H1 (cell line): ENCODE data around the gene STK40. TPM values are rescaled to one million over a fixed set of nuclear protein-coding genes. Genes with fewer than 3 reads are reported as not detected.

ENCODE experiments used
- CTCF ChIA-PET: fragments of 300-600 bp; sonication (Branson Sonifier 250); formaldehyde crosslinking; loops from one replicate; lab custom pipeline; 2021; ENCODE audit not compliant: partially characterized antibody; lab: Charles Lee
- POLR2A ChIA-PET: fragments of 300-600 bp; sonication (Branson Sonifier 250); formaldehyde crosslinking; loops from one replicate; lab custom pipeline; 2021; ENCODE audit warnings: inconsistent platforms; ENCODE audit not compliant: partially characterized antibody; lab: Charles Lee
- DNase-seq, 2 experiments: peaks; one replicate each; pipeline versions ENCODE4 v3.0.0 to v3.0.0-alpha.2; 2010 to 2022; ENCODE audit warnings: low spot score in 2 of 2, low read depth in 1 of 2, mixed read lengths in 1 of 2
- FAIRE-seq: peaks from 2 replicates; lab custom pipeline; 2011; peaks lifted over from hg19 to GRCh38; lab: Jason Lieb, UNC
- H2AFZ ChIP-seq: 2 replicates; pipeline ENCODE4 v1.8.1; 2012; ENCODE audit warnings: low read length, inconsistent platforms
- H2AK5ac ChIP-seq: 2 replicates; pipeline ENCODE4 v1.6.1; 2013; ENCODE audit warnings: low read depth, low read length
- H2BK120ac ChIP-seq: replicated peaks from 2 replicates; pipeline ENCODE3; 2013; ENCODE audit warnings: low read depth, low read length, inconsistent platforms
- H2BK12ac ChIP-seq: 2 replicates; pipeline ENCODE4 v1.6.1; 2013; ENCODE audit warnings: low read depth, low read length
- H2BK15ac ChIP-seq: 2 replicates; pipeline ENCODE4 v1.6.1; 2013; ENCODE audit warnings: low read length
- H2BK20ac ChIP-seq: 2 replicates; pipeline ENCODE4 v1.6.1; 2013; ENCODE audit warnings: low read length
- H2BK5ac ChIP-seq: 2 replicates; pipeline ENCODE4 v1.6.1; 2013; ENCODE audit warnings: low read depth, low read length
- H3K14ac ChIP-seq: 2 replicates; pipeline ENCODE4 v1.6.1; 2013; ENCODE audit warnings: inconsistent platforms; ENCODE audit not compliant: insufficient read length
- H3K18ac ChIP-seq: 2 replicates; pipeline ENCODE4 v1.6.1; 2013; ENCODE audit warnings: low read length; ENCODE audit errors: extremely low read depth
- H3K23ac ChIP-seq: 2 replicates; pipeline ENCODE4 v1.6.1; 2013; ENCODE audit warnings: inconsistent platforms; ENCODE audit not compliant: insufficient read length
- H3K23me2 ChIP-seq: 2 replicates; pipeline ENCODE4 v1.6.1; 2013; ENCODE audit warnings: low read depth, low read length
- H3K27ac ChIP-seq: 2 replicates; pipeline ENCODE4 v1.6.1; 2011; ENCODE audit warnings: low read depth, low read length, inconsistent platforms
- H3K27me3 ChIP-seq, 4 experiments: replicated peaks in 1 of 4; 1 replicate in 1 of 4; 2 replicates in 3 of 4; pipeline versions ENCODE4 v1.6.1 to v1.8.1; 2011 to 2013; ENCODE audit warnings: low read length in 3 of 4, mild to moderate bottlenecking in 3 of 4, inconsistent platforms in 2 of 4, mixed read lengths in 2 of 4, moderate library complexity in 1 of 4; ENCODE audit not compliant: control insufficient read depth in 3 of 4, insufficient read depth in 3 of 4; ENCODE audit errors: extremely low read depth in 1 of 4
- H3K36me3 ChIP-seq, 4 experiments: 2 replicates each; pipeline versions ENCODE4 v1.6.1 to v1.8.1; 2011 to 2013; ENCODE audit warnings: mild to moderate bottlenecking in 4 of 4, low read length in 3 of 4, moderate library complexity in 2 of 4, control low read depth in 1 of 4, inconsistent platforms in 1 of 4; ENCODE audit not compliant: insufficient read depth in 4 of 4, control insufficient read depth in 2 of 4
- H3K4ac ChIP-seq: replicated peaks from 2 replicates; pipeline ENCODE3; 2013; ENCODE audit warnings: low read length, low read depth, mixed read lengths, inconsistent platforms; ENCODE audit not compliant: insufficient read length
- H3K4me1 ChIP-seq, 4 experiments: replicated peaks in 1 of 4; 1 replicate in 1 of 4; 2 replicates in 3 of 4; pipeline versions ENCODE4 v1.6.1 to v1.8.1; 2011 to 2013; ENCODE audit warnings: low read length in 3 of 4, inconsistent platforms in 2 of 4, mixed read lengths in 1 of 4; ENCODE audit not compliant: insufficient read depth in 4 of 4, control insufficient read depth in 3 of 4
- H3K4me2 ChIP-seq, 2 experiments: 2 replicates each; pipeline versions ENCODE4 v1.6.1 to v1.8.1; 2011 to 2013; ENCODE audit warnings: low read depth in 2 of 2, low read length in 2 of 2, control low read depth in 1 of 2, inconsistent platforms in 1 of 2, mild to moderate bottlenecking in 1 of 2; ENCODE audit not compliant: insufficient read depth in 1 of 2
- H3K4me3 ChIP-seq, 4 experiments: fragments of 200-600, 300-600 bp in 1 of 4; sonication (generic), shearing (Covaris generic), sonication (Bioruptor Twin) in 1 of 4; 2 replicates each; pipeline versions ENCODE4 v1.5.1 to v1.8.1; 2011 to 2016; ENCODE audit warnings: low read length in 4 of 4, low read depth in 3 of 4, control low read depth in 2 of 4, inconsistent platforms in 2 of 4, mild to moderate bottlenecking in 2 of 4, mixed read lengths in 1 of 4, moderate library complexity in 1 of 4; ENCODE audit not compliant: insufficient read depth in 2 of 4; ENCODE audit errors: extremely low read depth in 1 of 4
- H3K56ac ChIP-seq: replicated peaks from 2 replicates; pipeline ENCODE3; 2013; ENCODE audit warnings: low read depth, mild to moderate bottlenecking, mixed read lengths, low read length, inconsistent platforms; ENCODE audit not compliant: insufficient read length
- H3K79me1 ChIP-seq: 2 replicates; pipeline ENCODE4 v1.6.1; 2013; ENCODE audit warnings: low read depth, low read length, control low read depth
- H3K79me2 ChIP-seq, 2 experiments: 2 replicates each; pipeline versions ENCODE4 v1.6.1 to v1.8.1; 2012 to 2013; ENCODE audit warnings: low read length in 2 of 2, mild to moderate bottlenecking in 2 of 2, inconsistent platforms in 1 of 2; ENCODE audit not compliant: insufficient read depth in 2 of 2, control insufficient read depth in 1 of 2
- H3K9ac ChIP-seq, 4 experiments: replicated peaks in 1 of 4; 1 replicate in 1 of 4; 2 replicates in 3 of 4; pipeline versions ENCODE4 v1.6.1 to v1.8.1; 2011 to 2013; ENCODE audit warnings: low read depth in 3 of 4, low read length in 3 of 4, control low read depth in 2 of 4, mild to moderate bottlenecking in 2 of 4, moderate library complexity in 2 of 4, inconsistent platforms in 1 of 4; ENCODE audit errors: extremely low read depth in 1 of 4
- H3K9me3 ChIP-seq, 2 experiments: 2 replicates each; pipeline versions ENCODE4 v1.6.1 to v1.8.1; 2012 to 2013; ENCODE audit warnings: mild to moderate bottlenecking in 2 of 2, moderate library complexity in 2 of 2, control low read depth in 1 of 2, inconsistent platforms in 1 of 2, low read depth in 1 of 2, low read length in 1 of 2, mixed read lengths in 1 of 2; ENCODE audit not compliant: insufficient read depth in 2 of 2
- H4K20me1 ChIP-seq, 2 experiments: replicated peaks in 1 of 2; 2 replicates each; pipeline versions ENCODE3 to v1.8.1; 2011 to 2013; ENCODE audit warnings: inconsistent platforms in 2 of 2, low read length in 2 of 2, mild to moderate bottlenecking in 1 of 2; ENCODE audit not compliant: insufficient read depth in 2 of 2, control insufficient read depth in 1 of 2
- H4K5ac ChIP-seq: 2 replicates; pipeline ENCODE4 v1.6.1; 2013; ENCODE audit warnings: low read length, low read depth, mixed read lengths, inconsistent platforms; ENCODE audit not compliant: insufficient read length
- H4K8ac ChIP-seq: 2 replicates; pipeline ENCODE4 v1.8.0; 2013; ENCODE audit warnings: mild to moderate bottlenecking, moderate library complexity, low read length, inconsistent platforms; ENCODE audit not compliant: insufficient read depth; ENCODE audit errors: extremely low read depth
- H4K91ac ChIP-seq: replicated peaks from 2 replicates; pipeline ENCODE3; 2013; ENCODE audit warnings: low read length, mixed read lengths, inconsistent platforms; ENCODE audit not compliant: insufficient read length
- KDM5A ChIP-seq: fragments of 200-600 bp; IDR thresholded peaks from 2 replicates; pipeline ENCODE4 v1.7.1; 2012; ENCODE audit warnings: mild to moderate bottlenecking, low read length, inconsistent platforms, mixed read lengths
- SP4 ChIP-seq: IDR thresholded peaks from 2 replicates; pipeline ENCODE4 v1.6.1; 2012; ENCODE audit warnings: low read length, inconsistent platforms
- TAF7 ChIP-seq: optimal IDR thresholded peaks from 2 replicates; pipeline ENCODE3; 2011; ENCODE audit warnings: low read depth, mild to moderate bottlenecking, inconsistent platforms, low read length, moderate library complexity, borderline replicate concordance
- WGBS, 2 experiments: shearing (Covaris generic) in 1 of 2; methylation state at CpG; one replicate each; pipeline versions ENCODE4 v1.1.6 to v1.1.7; 2013 to 2015; ENCODE audit warnings: low lambda C conversion rate in 2 of 2, mixed read lengths in 2 of 2, inconsistent platforms in 1 of 2, low coverage in 1 of 2, missing lambda C conversion rate in 1 of 2; ENCODE audit not compliant: insufficient replicate concordance in 2 of 2, insufficient coverage in 1 of 2, insufficient read length in 1 of 2; ENCODE audit errors: extremely low coverage in 1 of 2, missing lambda C conversion rate in 1 of 2; 5-methylcytosine and 5-hydroxymethylcytosine counted together
- polyA plus RNA-seq, 7 experiments: library from polyadenylated mRNA; depleted of rRNA in 3 of 7; stranded (reverse) in 5 of 7; unstranded in 2 of 7; fragments of >200 nt in 5 of 7; fragments of 200-250 nt in 2 of 7; gene quantifications; 1 replicate in 5 of 7; 2 replicates in 1 of 7; 4 replicates in 1 of 7; pipeline versions ENCODE4 v1.2.1 to v1.2.3, GENCODE V29; 2011 to 2013; ENCODE audit warnings: missing spikeins in 2 of 7, mixed read lengths in 2 of 7
- total RNA-seq: library from RNA; stranded (reverse); fragmentation: NEBNext Ultra II Directional; extraction: Animal tissue kit (Norgen Biotek cat#: 25700); gene quantifications from 2 replicates; pipeline ENCODE4 v1.2.1, GENCODE V29; 2021
- TF ChIP-seq, protein P1 (sequence below), 3 experiments: IDR thresholded peaks; 1 replicate in 2 of 3; 2 replicates in 1 of 3; pipeline versions ENCODE4 v1.5.1 to v1.6.1; 2011; ENCODE audit warnings: low read length in 3 of 3, mild to moderate bottlenecking in 3 of 3, inconsistent platforms in 2 of 3, low read depth in 1 of 3, moderate library complexity in 1 of 3; ENCODE audit not compliant: insufficient read depth in 1 of 3; ENCODE audit errors: control extremely low read depth in 1 of 3

The STK40 gene
- total and polyA plus RNA-seq, 2 of the 8 experiments (the other 6 are each of a cell fraction or from before 2014, with no cell fraction given), result 13.6 to 28.6 TPM

DNA sequence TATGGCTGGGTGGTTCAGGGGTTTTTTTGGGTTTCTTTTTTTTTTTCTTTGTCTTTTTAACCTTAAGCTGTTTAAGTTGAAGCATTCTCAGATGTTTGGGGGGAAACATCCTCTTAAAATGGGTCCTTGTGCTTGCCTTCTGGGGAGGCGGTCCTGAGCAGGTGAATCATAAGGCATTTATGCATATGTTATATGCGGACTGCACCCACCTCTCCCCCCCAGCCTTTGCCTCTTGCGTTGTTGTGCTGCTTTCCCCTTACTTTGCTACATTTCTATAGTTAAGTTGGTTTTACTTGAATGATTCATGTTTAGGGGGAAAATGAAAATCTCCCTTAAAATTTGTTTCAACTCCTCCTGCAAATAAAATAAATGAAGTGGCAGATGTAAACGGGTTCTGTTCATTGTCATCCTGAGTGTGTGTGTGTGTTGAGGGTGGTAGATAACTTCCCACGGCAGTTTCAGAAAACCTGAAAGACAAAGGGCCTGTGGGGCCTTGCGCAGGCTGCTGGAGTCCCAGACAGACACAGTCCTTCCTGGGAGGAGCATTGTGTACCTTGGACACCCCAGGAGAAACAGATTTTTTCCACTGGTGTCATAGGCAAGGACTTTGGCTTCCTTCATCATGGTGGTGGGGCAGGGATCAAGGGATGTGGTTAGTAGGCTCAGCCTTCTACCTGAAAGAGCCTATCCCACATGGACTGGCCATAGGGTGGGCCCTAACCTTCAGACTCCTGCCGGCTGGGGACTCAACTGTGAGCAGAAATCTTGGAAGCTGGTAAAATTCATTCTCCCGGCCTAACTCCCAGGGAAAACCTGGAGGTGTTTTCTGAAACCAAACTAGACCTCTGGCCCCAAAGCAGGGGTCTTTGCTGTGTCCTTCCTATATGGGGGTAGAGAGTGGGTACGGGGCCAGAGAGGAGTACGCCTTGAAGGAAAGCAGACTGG is 80.5 kb downstream of the STK40 start:
- peaks cover 0 to 10% of the 10 kb centered on the region in 2 experiments for H4K20me1 ChIP-seq
- H3K27ac ChIP-seq, result 0 out of 2 replicates have a peak overlapping the region, but pooled peaks have one; percentile 1
- 82% methylated on average over 10 of the region's 10 CpGs; no CpG with 5 or more reads in 1 of the 2 experiments for WGBS, 2 experiments
- H2AFZ ChIP-seq, result no peak overlapping the region
- H3K4me2 ChIP-seq, result peak overlapping the region; percentile 65 to 69
- no peak overlapping the region for H2BK15ac ChIP-seq
- H3K23me2 ChIP-seq, result peaks cover 6% of the 10 kb centered on the region
- no peak for FAIRE-seq
- H3K18ac ChIP-seq, result no peak overlapping the region
- peaks cover 0 to 9% (median 6%) of the 10 kb centered on the region in 4 experiments; a peak in 6 of 7 replicates for H3K4me1 ChIP-seq
- no peaks in the 10 kb centered on the region for H3K9me3 ChIP-seq
- no peak overlapping the region for H4K8ac ChIP-seq
- H3K4me3 ChIP-seq, result peak overlapping the region in 3 of 4 experiments; percentile 70 to 87 (median 75); a peak in 5 of 8 replicates
- no peak for TF ChIP-seq KDM5A
- TF ChIP-seq SP4, result no peak
- TF ChIP-seq TAF7, result no peak
- TF ChIP-seq, protein P1, sequence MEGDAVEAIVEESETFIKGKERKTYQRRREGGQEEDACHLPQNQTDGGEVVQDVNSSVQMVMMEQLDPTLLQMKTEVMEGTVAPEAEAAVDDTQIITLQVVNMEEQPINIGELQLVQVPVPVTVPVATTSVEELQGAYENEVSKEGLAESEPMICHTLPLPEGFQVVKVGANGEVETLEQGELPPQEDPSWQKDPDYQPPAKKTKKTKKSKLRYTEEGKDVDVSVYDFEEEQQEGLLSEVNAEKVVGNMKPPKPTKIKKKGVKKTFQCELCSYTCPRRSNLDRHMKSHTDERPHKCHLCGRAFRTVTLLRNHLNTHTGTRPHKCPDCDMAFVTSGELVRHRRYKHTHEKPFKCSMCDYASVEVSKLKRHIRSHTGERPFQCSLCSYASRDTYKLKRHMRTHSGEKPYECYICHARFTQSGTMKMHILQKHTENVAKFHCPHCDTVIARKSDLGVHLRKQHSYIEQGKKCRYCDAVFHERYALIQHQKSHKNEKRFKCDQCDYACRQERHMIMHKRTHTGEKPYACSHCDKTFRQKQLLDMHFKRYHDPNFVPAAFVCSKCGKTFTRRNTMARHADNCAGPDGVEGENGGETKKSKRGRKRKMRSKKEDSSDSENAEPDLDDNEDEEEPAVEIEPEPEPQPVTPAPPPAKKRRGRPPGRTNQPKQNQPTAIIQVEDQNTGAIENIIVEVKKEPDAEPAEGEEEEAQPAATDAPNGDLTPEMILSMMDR (IDR thresholded peaks at IDR 0.05; ENCODE audit: control extremely low read depth in 1 of 3, insufficient read depth in 1 of 3, low read depth in 1 of 3, low read length in 3 of 3), result no peak
- peak in 1 of 2 experiments; percentile 56 for DNase-seq
- H2BK20ac ChIP-seq, result no peak overlapping the region
- no peak overlapping the region for H3K23ac ChIP-seq
- no peak overlapping the region for H3K56ac ChIP-seq
- H3K79me2 ChIP-seq, result no peaks in the 10 kb centered on the region
- no peaks in the 10 kb centered on the region; the same call in 1 of the 2 replicates for H3K79me1 ChIP-seq
- H2AK5ac ChIP-seq, result no peak overlapping the region
- H4K91ac ChIP-seq, result no peak overlapping the region
- H2BK12ac ChIP-seq, result no peak overlapping the region; the same call in 1 of the 2 replicates
- no peak overlapping the region for H3K14ac ChIP-seq
- CTCF ChIA-PET, result interaction anchor here (1.1 to 7.0 kb wide), 7 partner anchors 19 to 171 kb away, joined by 3 to 30 read pairs (median 4); no protein-coding TSS in a partner anchor
- no peak overlapping the region for H3K9ac ChIP-seq
- no peaks in the 10 kb centered on the region for H3K27me3 ChIP-seq
- no peak overlapping the region for H2BK120ac ChIP-seq
- peaks cover 19 to 39% (median 34%) of the 10 kb centered on the region in 4 experiments for H3K36me3 ChIP-seq
- H4K5ac ChIP-seq, result no peak overlapping the region
- 0 out of 2 replicates have a peak overlapping the region, but pooled peaks have one; percentile 32 for H2BK5ac ChIP-seq
- no peak overlapping the region for H3K4ac ChIP-seq
- POLR2A ChIA-PET, result interaction anchor here (0.8 to 6.8 kb wide), 18 partner anchors 10 to 153 kb away, joined by 3 to 130 read pairs (median 4); partner anchors contain the start of genes EVA1B, LSM10, MAP7D1 and THRAP3
